ENCODE results near the gene FOXO1.

- TF ChIP-seq, protein P1, sequence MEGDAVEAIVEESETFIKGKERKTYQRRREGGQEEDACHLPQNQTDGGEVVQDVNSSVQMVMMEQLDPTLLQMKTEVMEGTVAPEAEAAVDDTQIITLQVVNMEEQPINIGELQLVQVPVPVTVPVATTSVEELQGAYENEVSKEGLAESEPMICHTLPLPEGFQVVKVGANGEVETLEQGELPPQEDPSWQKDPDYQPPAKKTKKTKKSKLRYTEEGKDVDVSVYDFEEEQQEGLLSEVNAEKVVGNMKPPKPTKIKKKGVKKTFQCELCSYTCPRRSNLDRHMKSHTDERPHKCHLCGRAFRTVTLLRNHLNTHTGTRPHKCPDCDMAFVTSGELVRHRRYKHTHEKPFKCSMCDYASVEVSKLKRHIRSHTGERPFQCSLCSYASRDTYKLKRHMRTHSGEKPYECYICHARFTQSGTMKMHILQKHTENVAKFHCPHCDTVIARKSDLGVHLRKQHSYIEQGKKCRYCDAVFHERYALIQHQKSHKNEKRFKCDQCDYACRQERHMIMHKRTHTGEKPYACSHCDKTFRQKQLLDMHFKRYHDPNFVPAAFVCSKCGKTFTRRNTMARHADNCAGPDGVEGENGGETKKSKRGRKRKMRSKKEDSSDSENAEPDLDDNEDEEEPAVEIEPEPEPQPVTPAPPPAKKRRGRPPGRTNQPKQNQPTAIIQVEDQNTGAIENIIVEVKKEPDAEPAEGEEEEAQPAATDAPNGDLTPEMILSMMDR (IDR thresholded peaks at IDR 0.05; ENCODE audit: low read depth, low read length, poor library complexity, severe bottlenecking) = no peak
- TF ChIP-seq EZH2phosphoT487 (IDR thresholded peaks at IDR 0.05; ENCODE audit: borderline replicate concordance, low read length) = no peak
These were observed 80.5 kb downstream of the FOXO1 start for GRCh38 chr13:40585911-40586471.
